Kidney epithelial cell (primary cell): ENCODE data around the gene ARHGDIA. TPM values are rescaled to one million over a fixed set of nuclear protein-coding genes. Genes with fewer than 3 reads are reported as not detected.
A peak's percentile ranks its signal among the peaks of the same experiment; 100 is the strongest.

Source experiments
- DNase-seq: peaks from one replicate; pipeline ENCODE4 v3.0.0-alpha.2; 2010; ENCODE audit warnings: low read depth
- H3K27me3 ChIP-seq: 2 replicates; pipeline ENCODE4 v1.6.0; 2011; ENCODE audit warnings: low read length; ENCODE audit not compliant: control insufficient read depth, insufficient read depth
- H3K36me3 ChIP-seq: 2 replicates; pipeline ENCODE4 v1.5.1; 2011; ENCODE audit warnings: low read length; ENCODE audit not compliant: control insufficient read depth, insufficient read depth
- H3K4me3 ChIP-seq: 2 replicates; pipeline ENCODE4 v1.5.1; 2011; ENCODE audit warnings: low read depth, mild to moderate bottlenecking, control low read depth, low read length
- CTCF ChIP-seq: IDR thresholded peaks from 2 replicates; pipeline ENCODE4 v1.5.1; 2011; ENCODE audit warnings: mild to moderate bottlenecking, moderate library complexity, low read length, control low read depth, inconsistent platforms; ENCODE audit not compliant: insufficient read depth, poor library complexity, severe bottlenecking
- total RNA-seq: library from RNA; depleted of rRNA; stranded (reverse); fragments of >200 nt; gene quantifications from 2 replicates; pipeline ENCODE4 v1.2.3, GENCODE V29; 2015

The ARHGDIA gene
- total RNA-seq, 1 donor from 2014 or later: 243 TPM

GRCh38 chr17:81890447-81891302, 19.5 kb upstream of the ARHGDIA start:
- TF ChIP-seq CTCF: no peak
- H3K36me3 ChIP-seq: peaks cover 8% of the 10 kb centered on the region
- DNase-seq: no peak

GRCh38 chr17:81889602-81890001, 18.5 kb upstream of the ARHGDIA start:
- no peak for DNase-seq
- Histone ChIP-seq H3K27me3 (no peaks in the 10 kb centered on the region), H3K4me3 (no peak overlapping the region), H3K36me3 (peaks cover 8% of the 10 kb centered on the region)
- no peak for TF ChIP-seq CTCF

More at GRCh38 chr17:81890447-81891302, 19.5 kb upstream of the ARHGDIA start:
- H3K4me3 ChIP-seq: peak overlapping the region; percentile 86
- no peaks in the 10 kb centered on the region for H3K27me3 ChIP-seq

- Histone ChIP-seq H3K27me3 (no peaks in the 10 kb centered on the region), H3K4me3 (no peak overlapping the region), H3K36me3 (peaks cover 8% of the 10 kb centered on the region)
- TF ChIP-seq CTCF: no peak
- DNase-seq: no peak
Measured at GRCh38 chr17:81888988-81889595, 18.0 kb upstream of the ARHGDIA start.

- no peaks in the 10 kb centered on the region for H3K27me3 ChIP-seq
- H3K36me3 ChIP-seq: peaks cover 8% of the 10 kb centered on the region
- no peak for TF ChIP-seq CTCF
- no peak for DNase-seq
- H3K4me3 ChIP-seq: no peak overlapping the region
Measured at GRCh38 chr17:81888105-81888987, 17.2 kb upstream of the ARHGDIA start.

GRCh38 chr17:81885869-81886548, 14.9 kb upstream of the ARHGDIA start:
- Histone ChIP-seq H3K27me3 (no peaks in the 10 kb centered on the region), H3K36me3 (peaks cover 8% of the 10 kb centered on the region), H3K4me3 (no peak overlapping the region)
- no peak for TF ChIP-seq CTCF
- DNase-seq: peak; percentile 87
